NCI-H82 treated with DMSO at 0.1 percent for 48 hours (cell line): ENCODE measurements around the gene AFF3.
"Not testable (repeated sequence)": the region's sequence is repeated elsewhere in the genome, so short reads cannot be mapped to it uniquely, and the experiment has no call there.

Experiments used
- DNase-seq: peaks from one replicate; lab custom pipeline; 2025; ENCODE audit not compliant: unreplicated experiment; lab: John Stamatoyannopoulos, UW

The AFF3 gene

DNA sequence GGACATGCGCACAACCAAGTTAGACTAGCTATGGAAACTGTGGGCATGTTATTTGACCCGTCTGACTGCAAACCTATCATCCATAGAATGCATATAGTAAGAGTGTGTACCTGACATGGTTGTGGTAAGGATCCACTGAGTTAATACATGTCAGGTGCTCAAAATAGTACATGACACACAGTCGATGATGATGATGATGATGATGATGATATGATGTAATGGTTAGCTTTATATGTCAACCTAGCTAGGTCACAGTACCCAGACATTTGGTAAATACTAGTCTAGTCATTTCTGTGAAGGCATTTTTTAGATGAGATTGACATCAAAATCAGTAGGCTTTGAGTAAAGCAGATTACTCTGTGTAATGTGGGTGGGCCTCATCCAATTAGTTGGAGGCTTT, 204.1 kb downstream of the AFF3 start:
- no peak for DNase-seq

DNA sequence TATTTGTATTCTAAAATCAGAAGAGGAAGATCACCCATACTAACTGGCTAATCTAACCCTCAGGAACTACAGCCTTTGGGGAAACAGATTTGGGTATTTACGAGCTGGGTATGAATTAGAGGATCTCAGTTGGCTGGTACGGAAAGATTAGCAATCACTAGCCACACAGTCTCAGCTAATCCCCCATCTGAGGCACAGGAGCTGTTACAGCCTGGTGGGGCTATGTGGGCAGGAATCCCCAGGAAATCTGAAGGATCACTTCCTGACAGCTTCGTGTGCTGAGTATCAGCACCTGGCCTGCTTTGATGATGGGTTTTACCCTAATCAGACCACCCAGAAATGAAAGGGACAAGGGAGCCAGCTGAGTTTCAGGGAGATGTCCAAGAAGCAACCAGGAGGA, 206.3 kb downstream of the AFF3 start:
- peak; percentile 48 for DNase-seq

DNA sequence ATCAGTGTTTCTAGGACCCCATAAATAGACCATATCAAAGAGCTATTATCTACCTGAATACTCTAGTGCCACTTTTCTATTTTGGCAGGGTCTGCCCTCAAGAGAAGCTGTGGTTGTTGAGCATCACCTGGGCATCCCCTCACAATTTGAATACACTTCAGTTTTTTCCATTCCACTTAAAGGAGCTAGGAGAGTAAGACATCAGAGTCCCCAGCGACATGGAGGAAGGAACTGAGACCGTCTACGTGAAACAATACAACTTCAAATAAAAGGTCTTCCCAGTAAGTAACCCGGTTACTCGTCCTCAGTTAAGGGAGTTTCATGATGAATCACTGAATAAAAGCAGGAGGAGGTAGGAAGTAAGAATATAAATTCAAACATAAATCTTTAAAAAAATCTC, 206.7 kb downstream of the AFF3 start:
- no peak for DNase-seq

DNA sequence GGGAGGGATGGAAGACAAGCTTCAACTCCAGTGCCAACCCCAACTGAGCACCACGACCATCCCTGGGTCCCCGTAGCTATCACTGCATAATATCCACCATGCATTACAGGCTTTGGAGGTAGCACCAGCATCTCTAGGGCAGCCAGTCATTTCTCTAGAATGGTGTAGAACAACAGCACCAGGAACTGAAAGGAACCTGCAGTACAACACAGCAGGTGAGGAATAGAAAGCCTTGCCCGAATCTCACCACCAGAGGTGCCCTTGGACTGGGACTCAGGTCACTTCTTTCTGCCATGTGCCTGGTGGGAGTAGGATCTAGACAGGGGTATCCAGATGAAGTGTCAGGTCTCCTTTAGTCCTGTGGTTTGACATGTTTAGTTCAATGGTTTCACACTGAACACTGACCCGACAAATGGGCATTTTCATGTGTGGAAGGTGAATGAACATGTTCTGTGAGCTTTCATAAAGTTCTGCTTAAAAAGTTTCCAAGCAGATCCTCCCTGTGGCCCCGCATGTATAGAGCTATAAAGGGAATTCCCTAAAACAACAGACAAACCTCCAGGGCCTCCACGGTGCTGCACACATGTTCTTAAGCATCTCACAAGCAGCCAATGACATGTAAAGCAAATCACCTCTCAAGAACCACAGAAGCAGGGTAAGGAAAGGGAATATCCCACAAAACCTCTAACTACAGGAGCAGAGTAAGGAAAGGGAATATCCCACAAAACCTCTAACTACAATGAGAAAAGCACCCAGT, 208.3 kb downstream of the AFF3 start:
- no peak for DNase-seq

DNA sequence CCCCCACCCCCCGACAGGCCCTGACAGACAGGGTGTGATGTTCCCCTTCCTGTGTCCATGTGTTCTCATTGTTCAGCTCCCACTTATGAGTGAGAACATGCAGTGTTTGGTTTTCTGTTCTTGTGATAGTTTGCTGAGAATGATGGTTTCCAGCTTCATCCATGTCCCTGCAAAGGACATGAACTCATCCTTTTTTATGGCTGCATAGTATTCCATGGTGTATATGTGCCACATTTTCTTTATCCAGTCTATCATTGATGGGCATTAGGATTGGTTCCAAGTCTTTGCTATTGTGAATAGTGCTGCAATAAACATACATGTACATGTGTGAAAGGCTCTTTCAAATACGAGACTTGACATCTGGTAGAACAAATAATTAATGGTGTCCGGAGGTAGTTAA, 208.9 kb downstream of the AFF3 start:
- DNase-seq: not testable (repeated sequence)

DNA sequence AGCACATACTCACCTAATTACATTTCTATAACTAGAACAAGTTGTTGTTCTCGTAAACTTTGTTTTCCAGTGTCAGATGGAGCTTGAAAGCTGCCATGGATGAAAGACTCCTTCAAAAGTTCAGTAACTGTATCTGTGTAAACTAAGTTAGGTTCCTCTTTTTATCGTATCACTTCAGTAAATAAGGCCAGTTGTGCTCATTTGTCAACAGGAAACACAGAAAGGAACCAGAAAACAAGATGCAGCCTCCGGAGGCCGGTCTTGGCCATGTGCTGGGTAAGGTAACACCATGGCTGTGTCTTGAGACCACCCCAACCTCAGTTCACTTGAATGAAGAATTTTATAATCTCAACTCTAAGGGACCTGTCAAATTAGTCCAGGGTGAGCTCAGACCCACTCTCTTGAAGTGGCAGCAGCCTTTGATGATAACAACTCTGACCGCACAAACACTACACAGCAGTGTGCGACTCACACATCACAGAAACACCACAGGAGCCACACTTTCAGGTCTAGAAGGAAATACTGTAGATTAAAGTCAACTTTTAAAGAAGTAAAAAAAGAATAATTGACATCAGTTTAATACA, 213.8 kb downstream of the AFF3 start:
- DNase-seq: no peak

DNA sequence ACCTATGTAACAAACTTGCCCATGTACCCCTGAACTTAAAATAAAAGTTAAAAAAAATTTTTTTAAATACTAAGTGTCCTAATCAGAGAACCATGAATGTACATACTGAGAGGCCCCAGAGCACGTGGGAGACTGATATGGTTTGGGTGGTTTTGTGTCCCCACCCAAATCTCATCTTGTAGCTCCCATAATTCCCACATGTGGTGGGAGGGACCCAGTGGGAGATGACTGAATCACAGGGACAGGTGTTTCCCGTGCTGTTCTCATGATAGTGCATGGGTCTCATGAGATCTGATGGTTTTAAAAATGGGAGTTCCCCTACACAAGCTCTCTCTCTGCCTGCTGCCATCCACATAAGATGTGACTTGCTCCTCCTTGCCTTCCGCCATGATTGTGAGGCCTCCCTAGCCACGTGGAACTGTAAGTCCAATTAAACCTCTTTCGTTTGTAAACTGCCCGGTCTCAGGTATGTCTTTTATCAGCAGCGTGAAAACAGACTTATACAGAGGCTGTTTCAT, 214.6 kb downstream of the AFF3 start:
- DNase-seq: not testable (repeated sequence)

DNA sequence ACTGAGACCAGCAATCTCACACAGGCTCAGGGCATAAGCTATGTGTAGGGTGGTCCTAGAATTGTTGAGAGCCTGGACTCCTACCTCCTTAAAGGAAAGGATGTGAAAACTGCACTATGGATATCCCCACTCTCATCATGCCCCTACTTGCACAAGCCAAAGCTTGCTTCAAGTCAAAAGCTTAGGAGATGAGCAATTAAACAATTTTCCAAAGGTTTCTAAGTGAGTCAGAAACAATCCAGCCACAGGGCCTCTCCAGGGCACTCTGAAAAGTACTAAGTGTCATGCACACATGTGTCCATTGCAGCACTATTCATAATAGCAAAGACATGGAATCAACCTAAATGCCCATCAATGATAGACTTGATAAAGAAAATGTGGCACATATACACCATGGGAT, 215.4 kb downstream of the AFF3 start:
- no peak for DNase-seq

DNA sequence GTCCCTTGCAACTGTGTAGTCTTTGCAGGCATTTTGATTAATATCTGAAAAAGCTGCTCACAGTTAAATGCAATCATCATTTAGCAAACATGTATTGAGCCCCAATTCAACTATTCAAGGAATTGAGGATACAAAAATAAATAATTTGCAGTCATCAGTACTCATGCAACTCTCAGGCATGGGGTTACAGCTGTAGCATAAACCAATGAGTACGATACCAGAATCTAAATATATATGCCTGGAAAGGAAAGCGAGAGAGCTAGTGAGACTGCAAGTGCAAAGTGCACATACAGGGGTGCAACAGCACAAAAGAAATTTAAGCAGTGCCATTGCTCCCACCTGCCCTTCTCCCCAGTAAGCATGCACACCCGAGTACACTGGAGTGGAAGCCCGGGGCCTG, 216.4 kb downstream of the AFF3 start:
- DNase-seq: no peak

DNA sequence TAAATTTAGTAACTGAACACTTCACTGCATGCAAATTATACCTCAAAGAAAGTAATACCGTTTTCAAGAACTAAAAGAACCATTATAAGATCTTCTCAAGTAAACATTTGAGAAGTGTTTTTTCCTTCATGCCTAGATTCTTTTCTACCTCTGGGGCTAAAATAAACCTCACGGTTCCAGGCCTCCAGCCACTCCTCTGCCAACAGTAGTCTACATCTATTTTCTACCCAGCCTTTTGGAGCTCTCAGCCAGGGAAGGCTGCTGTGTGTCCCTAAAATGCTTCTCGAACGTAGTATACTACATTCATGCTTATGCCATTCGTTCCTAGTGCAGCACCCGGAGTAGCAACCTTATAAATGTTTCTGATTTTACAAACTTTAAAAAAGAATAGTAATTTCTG, 219.7 kb downstream of the AFF3 start:
- DNase-seq: no peak

DNA sequence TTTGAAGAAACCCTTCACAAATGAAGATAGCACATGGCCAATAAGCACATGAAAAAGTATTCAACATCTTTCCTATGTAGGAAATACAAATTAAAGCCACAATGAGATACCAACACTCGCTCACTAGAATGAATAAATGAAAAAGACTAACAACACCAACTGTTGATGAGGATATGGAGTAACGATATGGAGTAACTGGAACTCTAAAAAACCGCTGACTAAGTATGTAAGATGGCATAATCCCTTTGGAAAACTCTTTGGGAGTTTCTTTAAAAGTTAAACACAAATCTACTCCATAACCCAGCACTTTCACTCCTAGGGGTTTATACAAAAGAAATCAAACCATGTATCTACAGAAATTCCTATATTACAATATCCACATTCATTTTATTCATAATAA, 220.5 kb downstream of the AFF3 start:
- no peak for DNase-seq

DNA sequence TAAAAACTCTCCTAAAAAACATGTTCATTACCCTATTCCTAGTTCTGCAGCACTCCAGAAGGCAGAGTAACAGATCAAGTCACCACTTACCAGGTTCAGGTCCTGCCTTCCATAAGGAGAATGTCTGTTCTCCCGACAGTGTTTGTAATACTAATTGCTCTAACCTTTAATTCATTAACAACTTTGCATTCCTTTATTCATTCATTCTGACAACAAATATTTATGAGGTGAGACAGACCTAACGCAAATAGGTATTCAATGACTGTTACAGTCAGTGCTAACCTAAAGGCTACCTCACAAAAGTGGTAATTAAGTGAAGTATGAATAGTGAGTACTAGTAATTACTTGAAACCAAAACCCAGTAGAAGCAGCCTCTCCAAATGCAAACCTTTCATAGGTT, 224.0 kb downstream of the AFF3 start:
- DNase-seq: no peak

DNA sequence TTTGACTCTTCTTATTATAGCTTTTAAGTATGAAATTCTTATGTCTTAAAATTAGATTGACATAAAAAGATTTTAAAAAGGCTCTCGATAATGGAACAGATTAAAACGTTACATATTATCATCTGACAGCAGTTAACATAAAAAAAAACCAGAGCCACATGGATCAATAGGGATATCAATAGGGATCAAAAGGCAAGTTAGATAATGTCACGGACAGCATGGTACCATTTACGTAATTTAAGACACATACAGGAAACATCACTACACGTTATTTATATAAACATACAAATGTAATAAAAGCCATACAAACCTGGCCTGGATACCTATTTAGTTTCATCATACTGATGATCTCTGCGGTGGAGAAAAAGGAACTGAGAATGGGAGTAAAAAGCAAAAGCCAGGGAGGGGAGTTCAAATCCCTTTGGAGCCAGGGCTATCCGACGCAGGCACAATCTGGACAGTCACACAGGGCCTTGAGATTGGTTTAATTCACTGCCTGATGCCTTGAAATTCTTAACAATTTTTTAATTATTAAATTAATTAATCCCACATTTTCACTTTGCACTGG, 227.2 kb downstream of the AFF3 start:
- DNase-seq: no peak

DNA sequence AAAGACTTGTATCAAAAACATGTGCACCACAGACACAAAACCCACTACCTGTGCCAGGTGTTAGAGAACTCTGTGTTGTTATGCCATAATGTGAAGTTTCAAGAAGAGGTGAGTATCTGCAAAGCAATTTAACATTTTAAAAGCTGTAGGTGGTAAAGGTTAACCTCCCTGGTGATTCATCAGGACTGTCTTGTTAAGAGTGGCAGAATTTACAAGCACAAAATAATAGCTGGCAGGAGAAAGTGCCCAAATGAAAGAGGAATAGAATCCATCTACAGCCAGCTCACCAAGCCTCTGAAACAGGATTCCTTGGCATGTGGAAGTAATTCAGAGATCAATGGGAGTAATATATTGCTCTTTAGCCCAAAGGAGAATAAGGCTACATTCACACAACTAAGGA, 230.7 kb downstream of the AFF3 start:
- no peak for DNase-seq

DNA sequence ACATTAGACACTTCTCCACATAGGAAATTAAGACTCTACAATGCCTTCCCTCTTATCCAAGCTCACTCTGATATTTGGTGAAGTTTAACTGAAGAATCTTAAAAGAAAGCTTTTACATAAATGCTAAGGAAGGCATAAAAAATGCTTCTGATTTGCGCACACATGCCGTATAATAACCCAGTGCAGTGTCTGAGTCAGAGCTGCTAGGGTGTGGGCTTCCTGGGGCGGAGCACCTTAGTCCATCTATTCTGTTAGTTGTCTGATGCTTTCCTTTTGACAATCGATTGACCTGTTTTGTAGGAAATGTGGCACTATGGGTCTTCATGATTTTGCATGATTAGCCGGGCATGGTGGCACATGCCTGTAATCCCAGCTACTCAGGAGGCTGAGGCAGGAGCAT, 231.5 kb downstream of the AFF3 start:
- DNase-seq: no peak

DNA sequence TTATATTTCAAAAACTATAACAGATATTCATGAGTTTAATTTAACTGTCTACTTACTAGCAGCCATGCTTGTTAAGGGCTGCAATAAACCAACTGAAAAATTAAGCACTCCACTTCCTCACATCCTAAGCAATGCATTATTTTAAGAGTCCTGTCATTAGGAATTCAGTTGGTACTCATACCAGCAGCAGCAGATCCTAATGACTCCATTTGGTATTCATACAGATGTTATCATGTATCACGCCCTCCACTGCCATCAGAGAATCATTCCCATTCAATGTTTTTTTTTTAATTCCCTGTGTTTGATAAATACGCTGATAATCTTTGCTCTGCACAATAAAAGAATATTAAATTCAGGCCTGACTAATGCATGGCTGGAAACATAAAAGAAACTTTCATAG, 236.8 kb downstream of the AFF3 start:
- no peak for DNase-seq

DNA sequence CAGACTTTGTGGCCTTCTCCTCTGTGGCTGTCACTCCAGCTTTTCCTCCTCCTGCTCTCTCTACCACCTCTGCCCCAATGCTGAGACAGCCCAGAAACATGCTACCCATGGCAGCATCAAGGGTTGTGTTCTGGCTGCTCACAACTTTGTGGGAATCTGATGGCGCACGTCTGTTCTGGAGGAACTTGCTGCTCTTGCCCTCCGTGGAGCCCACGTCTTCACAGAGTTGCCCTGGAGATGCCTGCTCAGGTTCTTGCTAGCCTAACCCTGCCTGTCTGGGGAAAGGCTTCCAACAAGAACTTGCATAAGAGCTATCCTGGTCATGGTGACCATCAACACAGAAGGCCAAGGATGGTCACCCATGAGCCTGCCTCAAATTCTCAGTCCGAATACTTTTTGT, 237.4 kb downstream of the AFF3 start:
- no peak for DNase-seq

DNA sequence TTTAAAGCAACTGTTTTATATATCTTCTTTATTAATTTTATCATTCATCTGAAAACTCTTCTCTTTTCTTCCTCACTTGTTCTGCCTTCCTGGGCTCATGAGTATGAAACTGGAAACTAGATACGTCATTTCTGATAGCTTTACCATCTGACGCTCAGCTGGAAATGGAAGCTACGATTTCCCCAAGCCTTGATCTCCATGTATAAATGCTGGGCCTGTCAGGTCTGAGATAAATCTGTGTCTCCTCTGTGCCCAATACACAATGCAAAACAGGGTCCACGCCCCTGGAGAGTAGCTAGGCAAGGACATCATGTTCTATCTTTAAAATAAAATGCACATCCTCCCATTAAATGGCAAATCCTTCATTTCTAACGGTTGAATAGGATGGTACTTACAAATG, 238.4 kb downstream of the AFF3 start:
- no peak for DNase-seq

DNA sequence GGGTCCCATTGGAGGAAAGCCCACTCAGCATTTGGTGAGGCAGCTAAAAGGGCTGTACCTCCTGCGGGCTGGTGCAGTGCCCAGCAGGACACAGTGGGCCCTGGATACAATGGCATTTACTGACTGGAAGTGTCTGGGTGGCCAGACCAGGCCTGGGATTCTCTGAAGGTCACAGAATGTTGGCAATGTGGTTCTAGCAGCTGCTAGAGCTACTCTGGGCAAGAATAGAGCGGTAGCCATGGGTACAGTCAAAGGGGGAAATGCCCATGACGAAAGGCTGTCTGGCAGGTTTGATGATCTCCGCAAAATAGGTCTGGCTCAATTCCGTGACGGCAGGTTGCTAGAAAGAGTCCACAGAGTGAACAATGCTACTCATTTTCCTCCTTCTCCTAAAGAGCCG, 241.8 kb downstream of the AFF3 start:
- DNase-seq: no peak

DNA sequence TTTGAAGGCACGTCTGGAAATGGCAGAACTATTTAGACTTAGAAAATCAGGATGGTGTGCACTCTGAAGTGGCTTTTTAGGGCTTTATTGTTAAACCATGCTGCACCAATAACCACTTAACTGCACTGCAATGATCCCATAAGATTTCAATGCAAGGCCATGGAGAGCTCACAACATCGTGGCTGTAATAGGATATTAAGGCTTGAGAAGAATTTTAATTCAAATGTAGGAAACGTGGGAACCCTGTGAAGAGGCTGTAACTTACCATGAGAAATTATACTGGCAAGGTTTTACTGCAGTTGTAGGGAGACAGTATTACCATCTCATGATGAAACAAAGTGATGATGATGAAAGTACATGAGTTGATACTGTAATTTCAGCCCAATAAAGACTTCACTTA, 242.5 kb downstream of the AFF3 start:
- no peak for DNase-seq

DNA sequence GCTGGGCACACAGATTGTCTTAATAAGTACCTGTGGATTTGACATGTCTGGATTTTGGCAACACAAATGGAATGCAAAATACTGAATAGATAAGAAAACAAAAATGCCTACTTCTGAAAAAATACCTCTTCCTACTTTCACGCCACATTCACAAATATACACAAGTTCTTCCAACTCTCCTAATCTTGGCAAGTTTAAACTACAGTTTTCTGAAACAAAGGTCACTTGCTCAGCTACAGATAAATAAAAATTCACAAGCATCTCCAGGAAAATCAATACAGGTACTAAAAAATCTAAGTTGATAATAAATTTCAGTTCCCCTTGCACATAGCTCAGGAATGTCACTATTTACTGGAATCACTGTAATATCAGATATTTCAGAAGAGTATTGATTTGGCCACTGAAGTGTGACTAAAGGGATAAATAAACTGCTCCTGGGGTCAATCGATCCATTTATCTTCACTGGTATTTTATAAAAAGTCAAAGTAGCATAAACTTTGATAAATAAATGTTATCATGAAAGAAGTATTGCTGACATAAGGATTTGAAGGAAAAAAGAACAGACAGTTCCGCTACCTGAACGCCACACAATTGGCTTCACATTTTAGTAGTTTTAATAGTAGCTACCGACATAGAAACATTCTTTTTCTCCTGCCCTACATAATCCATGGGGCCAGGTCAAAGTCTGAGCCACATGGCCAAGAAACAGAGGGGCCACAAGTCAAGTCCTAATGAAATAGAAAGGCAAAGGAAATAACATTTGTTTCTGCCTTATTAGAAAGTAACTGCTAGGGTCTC, 243.1 kb downstream of the AFF3 start:
- no peak for DNase-seq
